ENCODE data around the gene TEX29.

The TEX29 gene

GRCh38 chr13:111322001-111322915, 1.8 kb downstream of the TEX29 start:
- no peak for ATAC-seq

GRCh38 chr13:111322916-111323331, 2.5 kb downstream of the TEX29 start:
- ATAC-seq (peak; percentile 11), DNase-seq (no peak)

More at GRCh38 chr13:111322001-111322915, 1.8 kb downstream of the TEX29 start:
- no peak for DNase-seq

- ATAC-seq (no peak), DNase-seq (no peak)
Measured at GRCh38 chr13:111323549-111323948, 3.1 kb downstream of the TEX29 start.

GRCh38 chr13:111323950-111324651, 3.7 kb downstream of the TEX29 start:
- no peak for ATAC-seq
- DNase-seq, result peak; percentile 14

- no peak for DNase-seq
- ATAC-seq, result no peak
Measured at GRCh38 chr13:111324736-111325135, 4.3 kb downstream of the TEX29 start.

GRCh38 chr13:111325146-111325890, 4.9 kb downstream of the TEX29 start:
- ATAC-seq, result no peak
- no peak for DNase-seq

GRCh38 chr13:111325941-111326620, 5.6 kb downstream of the TEX29 start:
- no peak for ATAC-seq
- no peak for DNase-seq

- ATAC-seq (no peak), DNase-seq (no peak)
Measured at GRCh38 chr13:111326621-111326965, 6.2 kb downstream of the TEX29 start.

GRCh38 chr13:111326981-111327642, 6.7 kb downstream of the TEX29 start:
- DNase-seq, result no peak
- no peak for ATAC-seq

- no peak for DNase-seq
- ATAC-seq, result no peak
Measured at GRCh38 chr13:111327730-111328573, 7.5 kb downstream of the TEX29 start.

GRCh38 chr13:111328574-111329410, 8.3 kb downstream of the TEX29 start:
- ATAC-seq (no peak), DNase-seq (no peak)

- DNase-seq (no peak), ATAC-seq (no peak)
Measured at GRCh38 chr13:111329641-111330040, 9.2 kb downstream of the TEX29 start.

- DNase-seq (no peak), ATAC-seq (no peak)
Measured at GRCh38 chr13:111330066-111330610, 9.7 kb downstream of the TEX29 start.

- ATAC-seq, result no peak
- no peak for DNase-seq
Measured at GRCh38 chr13:111335298-111335697, 14.9 kb downstream of the TEX29 start.

GRCh38 chr13:111336666-111337065, 16.2 kb downstream of the TEX29 start:
- no peak for ATAC-seq
- DNase-seq, result no peak

- ATAC-seq, result no peak
- DNase-seq, result no peak
Measured at GRCh38 chr13:111337206-111337605, 16.8 kb downstream of the TEX29 start.

- no peak for ATAC-seq
- DNase-seq, result no peak
Measured at GRCh38 chr13:111337741-111338140, 17.3 kb downstream of the TEX29 start.

- no peak for ATAC-seq
- no peak for DNase-seq
Measured at GRCh38 chr13:111338841-111339240, 18.4 kb downstream of the TEX29 start.

- no peak for DNase-seq
- ATAC-seq, result no peak
Measured at GRCh38 chr13:111339366-111340143, 19.1 kb downstream of the TEX29 start.

All from stimulated activated naive CD8-positive, alpha-beta T cell treated with anti-CD3 and anti-CD28 coated beads, Interleukin-15, Interleukin-2, amounts not matched to agents 100 U/mL and 50 U/mL, for 24 hours (primary cell).